H1 (cell line): ENCODE data around the gene LCMT1. TPM values are rescaled to one million over a fixed set of nuclear protein-coding genes. Genes with fewer than 3 reads are reported as not detected.

Source experiments
- CTCF ChIA-PET: fragments of 300-600 bp; sonication (Branson Sonifier 250); formaldehyde crosslinking; loops from one replicate; lab custom pipeline; 2021; ENCODE audit not compliant: partially characterized antibody; lab: Charles Lee
- POLR2A ChIA-PET: fragments of 300-600 bp; sonication (Branson Sonifier 250); formaldehyde crosslinking; loops from one replicate; lab custom pipeline; 2021; ENCODE audit warnings: inconsistent platforms; ENCODE audit not compliant: partially characterized antibody; lab: Charles Lee
- DNase-seq, 2 experiments: peaks; one replicate each; pipeline versions ENCODE4 v3.0.0 to v3.0.0-alpha.2; 2010 to 2022; ENCODE audit warnings: low spot score in 2 of 2, low read depth in 1 of 2, mixed read lengths in 1 of 2
- FAIRE-seq: peaks from 2 replicates; lab custom pipeline; 2011; peaks lifted over from hg19 to GRCh38; lab: Jason Lieb, UNC
- H2AFZ ChIP-seq: 2 replicates; pipeline ENCODE4 v1.8.1; 2012; ENCODE audit warnings: low read length, inconsistent platforms
- H2AK5ac ChIP-seq: 2 replicates; pipeline ENCODE4 v1.6.1; 2013; ENCODE audit warnings: low read depth, low read length
- H2BK120ac ChIP-seq: replicated peaks from 2 replicates; pipeline ENCODE3; 2013; ENCODE audit warnings: low read depth, low read length, inconsistent platforms
- H2BK12ac ChIP-seq: 2 replicates; pipeline ENCODE4 v1.6.1; 2013; ENCODE audit warnings: low read depth, low read length
- H2BK15ac ChIP-seq: 2 replicates; pipeline ENCODE4 v1.6.1; 2013; ENCODE audit warnings: low read length
- H2BK20ac ChIP-seq: 2 replicates; pipeline ENCODE4 v1.6.1; 2013; ENCODE audit warnings: low read length
- H2BK5ac ChIP-seq: 2 replicates; pipeline ENCODE4 v1.6.1; 2013; ENCODE audit warnings: low read depth, low read length
- H3K14ac ChIP-seq: 2 replicates; pipeline ENCODE4 v1.6.1; 2013; ENCODE audit warnings: inconsistent platforms; ENCODE audit not compliant: insufficient read length
- H3K18ac ChIP-seq: 2 replicates; pipeline ENCODE4 v1.6.1; 2013; ENCODE audit warnings: low read length; ENCODE audit errors: extremely low read depth
- H3K23ac ChIP-seq: 2 replicates; pipeline ENCODE4 v1.6.1; 2013; ENCODE audit warnings: inconsistent platforms; ENCODE audit not compliant: insufficient read length
- H3K23me2 ChIP-seq: 2 replicates; pipeline ENCODE4 v1.6.1; 2013; ENCODE audit warnings: low read depth, low read length
- H3K27ac ChIP-seq: 2 replicates; pipeline ENCODE4 v1.6.1; 2011; ENCODE audit warnings: low read depth, low read length, inconsistent platforms
- H3K27me3 ChIP-seq, 4 experiments: replicated peaks in 1 of 4; 1 replicate in 1 of 4; 2 replicates in 3 of 4; pipeline versions ENCODE4 v1.6.1 to v1.8.1; 2011 to 2013; ENCODE audit warnings: low read length in 3 of 4, mild to moderate bottlenecking in 3 of 4, inconsistent platforms in 2 of 4, mixed read lengths in 2 of 4, moderate library complexity in 1 of 4; ENCODE audit not compliant: control insufficient read depth in 3 of 4, insufficient read depth in 3 of 4; ENCODE audit errors: extremely low read depth in 1 of 4
- H3K36me3 ChIP-seq, 4 experiments: 2 replicates each; pipeline versions ENCODE4 v1.6.1 to v1.8.1; 2011 to 2013; ENCODE audit warnings: mild to moderate bottlenecking in 4 of 4, low read length in 3 of 4, moderate library complexity in 2 of 4, control low read depth in 1 of 4, inconsistent platforms in 1 of 4; ENCODE audit not compliant: insufficient read depth in 4 of 4, control insufficient read depth in 2 of 4
- H3K4ac ChIP-seq: replicated peaks from 2 replicates; pipeline ENCODE3; 2013; ENCODE audit warnings: low read length, low read depth, mixed read lengths, inconsistent platforms; ENCODE audit not compliant: insufficient read length
- H3K4me1 ChIP-seq, 4 experiments: replicated peaks in 1 of 4; 1 replicate in 1 of 4; 2 replicates in 3 of 4; pipeline versions ENCODE4 v1.6.1 to v1.8.1; 2011 to 2013; ENCODE audit warnings: low read length in 3 of 4, inconsistent platforms in 2 of 4, mixed read lengths in 1 of 4; ENCODE audit not compliant: insufficient read depth in 4 of 4, control insufficient read depth in 3 of 4
- H3K4me2 ChIP-seq, 2 experiments: 2 replicates each; pipeline versions ENCODE4 v1.6.1 to v1.8.1; 2011 to 2013; ENCODE audit warnings: low read depth in 2 of 2, low read length in 2 of 2, control low read depth in 1 of 2, inconsistent platforms in 1 of 2, mild to moderate bottlenecking in 1 of 2; ENCODE audit not compliant: insufficient read depth in 1 of 2
- H3K4me3 ChIP-seq, 4 experiments: fragments of 200-600, 300-600 bp in 1 of 4; sonication (generic), shearing (Covaris generic), sonication (Bioruptor Twin) in 1 of 4; 2 replicates each; pipeline versions ENCODE4 v1.5.1 to v1.8.1; 2011 to 2016; ENCODE audit warnings: low read length in 4 of 4, low read depth in 3 of 4, control low read depth in 2 of 4, inconsistent platforms in 2 of 4, mild to moderate bottlenecking in 2 of 4, mixed read lengths in 1 of 4, moderate library complexity in 1 of 4; ENCODE audit not compliant: insufficient read depth in 2 of 4; ENCODE audit errors: extremely low read depth in 1 of 4
- H3K56ac ChIP-seq: replicated peaks from 2 replicates; pipeline ENCODE3; 2013; ENCODE audit warnings: low read depth, mild to moderate bottlenecking, mixed read lengths, low read length, inconsistent platforms; ENCODE audit not compliant: insufficient read length
- H3K79me1 ChIP-seq: 2 replicates; pipeline ENCODE4 v1.6.1; 2013; ENCODE audit warnings: low read depth, low read length, control low read depth
- H3K79me2 ChIP-seq, 2 experiments: 2 replicates each; pipeline versions ENCODE4 v1.6.1 to v1.8.1; 2012 to 2013; ENCODE audit warnings: low read length in 2 of 2, mild to moderate bottlenecking in 2 of 2, inconsistent platforms in 1 of 2; ENCODE audit not compliant: insufficient read depth in 2 of 2, control insufficient read depth in 1 of 2
- H3K9ac ChIP-seq, 4 experiments: replicated peaks in 1 of 4; 1 replicate in 1 of 4; 2 replicates in 3 of 4; pipeline versions ENCODE4 v1.6.1 to v1.8.1; 2011 to 2013; ENCODE audit warnings: low read depth in 3 of 4, low read length in 3 of 4, control low read depth in 2 of 4, mild to moderate bottlenecking in 2 of 4, moderate library complexity in 2 of 4, inconsistent platforms in 1 of 4; ENCODE audit errors: extremely low read depth in 1 of 4
- H3K9me3 ChIP-seq, 2 experiments: 2 replicates each; pipeline versions ENCODE4 v1.6.1 to v1.8.1; 2012 to 2013; ENCODE audit warnings: mild to moderate bottlenecking in 2 of 2, moderate library complexity in 2 of 2, control low read depth in 1 of 2, inconsistent platforms in 1 of 2, low read depth in 1 of 2, low read length in 1 of 2, mixed read lengths in 1 of 2; ENCODE audit not compliant: insufficient read depth in 2 of 2
- H4K20me1 ChIP-seq, 2 experiments: replicated peaks in 1 of 2; 2 replicates each; pipeline versions ENCODE3 to v1.8.1; 2011 to 2013; ENCODE audit warnings: inconsistent platforms in 2 of 2, low read length in 2 of 2, mild to moderate bottlenecking in 1 of 2; ENCODE audit not compliant: insufficient read depth in 2 of 2, control insufficient read depth in 1 of 2
- H4K5ac ChIP-seq: 2 replicates; pipeline ENCODE4 v1.6.1; 2013; ENCODE audit warnings: low read length, low read depth, mixed read lengths, inconsistent platforms; ENCODE audit not compliant: insufficient read length
- H4K8ac ChIP-seq: 2 replicates; pipeline ENCODE4 v1.8.0; 2013; ENCODE audit warnings: mild to moderate bottlenecking, moderate library complexity, low read length, inconsistent platforms; ENCODE audit not compliant: insufficient read depth; ENCODE audit errors: extremely low read depth
- H4K91ac ChIP-seq: replicated peaks from 2 replicates; pipeline ENCODE3; 2013; ENCODE audit warnings: low read length, mixed read lengths, inconsistent platforms; ENCODE audit not compliant: insufficient read length
- BCL11A ChIP-seq, 2 experiments: IDR thresholded peaks; one replicate each; pipeline ENCODE4 v1.6.1; 2011; ENCODE audit warnings: low read depth in 2 of 2, low read length in 2 of 2, mild to moderate bottlenecking in 2 of 2
- POLR2AphosphoS5 ChIP-seq: IDR thresholded peaks from 2 replicates; pipeline ENCODE4 v1.6.1; 2011; ENCODE audit warnings: low read depth, low read length
- POU5F1 ChIP-seq: IDR thresholded peaks from 2 replicates; pipeline ENCODE4 v1.6.1; 2011; ENCODE audit warnings: low read depth, mild to moderate bottlenecking, low read length, moderate library complexity
- ZNF274 ChIP-seq: IDR thresholded peaks from 2 replicates; pipeline ENCODE4 v1.7.0; 2012; ENCODE audit warnings: low read length, borderline replicate concordance; ENCODE audit errors: extremely low read depth
- WGBS, 2 experiments: shearing (Covaris generic) in 1 of 2; methylation state at CpG; one replicate each; pipeline versions ENCODE4 v1.1.6 to v1.1.7; 2013 to 2015; ENCODE audit warnings: low lambda C conversion rate in 2 of 2, mixed read lengths in 2 of 2, inconsistent platforms in 1 of 2, low coverage in 1 of 2, missing lambda C conversion rate in 1 of 2; ENCODE audit not compliant: insufficient replicate concordance in 2 of 2, insufficient coverage in 1 of 2, insufficient read length in 1 of 2; ENCODE audit errors: extremely low coverage in 1 of 2, missing lambda C conversion rate in 1 of 2; 5-methylcytosine and 5-hydroxymethylcytosine counted together
- polyA plus RNA-seq, 7 experiments: library from polyadenylated mRNA; depleted of rRNA in 3 of 7; stranded (reverse) in 5 of 7; unstranded in 2 of 7; fragments of >200 nt in 5 of 7; fragments of 200-250 nt in 2 of 7; gene quantifications; 1 replicate in 5 of 7; 2 replicates in 1 of 7; 4 replicates in 1 of 7; pipeline versions ENCODE4 v1.2.1 to v1.2.3, GENCODE V29; 2011 to 2013; ENCODE audit warnings: missing spikeins in 2 of 7, mixed read lengths in 2 of 7
- total RNA-seq: library from RNA; stranded (reverse); fragmentation: NEBNext Ultra II Directional; extraction: Animal tissue kit (Norgen Biotek cat#: 25700); gene quantifications from 2 replicates; pipeline ENCODE4 v1.2.1, GENCODE V29; 2021

The LCMT1 gene
- total and polyA plus RNA-seq, 2 of the 8 experiments (the other 6 are each of a cell fraction or from before 2014, with no cell fraction given) = 61.0 to 80.8 TPM

DNA sequence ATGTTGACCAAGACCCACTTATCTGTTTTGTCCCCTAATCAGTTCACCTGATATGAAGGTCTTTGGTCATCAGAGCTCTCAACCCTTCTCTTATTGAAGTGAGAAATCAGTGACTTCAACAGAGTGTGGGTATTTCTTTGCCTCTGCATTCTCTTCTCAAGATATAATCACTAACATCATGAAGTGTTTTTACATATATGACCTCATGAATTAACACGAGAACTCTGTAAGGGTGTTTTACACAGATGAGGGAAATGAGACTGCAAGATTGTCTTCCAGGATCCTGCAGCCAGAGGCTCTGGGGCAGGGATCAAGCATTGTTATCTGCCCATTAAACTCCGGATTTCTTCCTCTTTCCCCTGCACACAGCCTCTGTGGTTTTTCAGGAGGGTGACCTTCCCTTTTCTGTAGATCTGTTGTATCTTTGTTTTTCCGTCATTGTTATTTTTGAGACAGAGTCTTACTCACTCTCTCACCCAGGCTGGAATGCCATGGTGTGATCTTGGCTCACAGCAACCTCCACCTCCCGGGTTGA lies 22.7 kb downstream of the LCMT1 start:
- Histone ChIP-seq H3K4ac (no peak overlapping the region), H3K18ac (no peak overlapping the region), H3K56ac (no peak overlapping the region), H2BK20ac (no peak overlapping the region), H3K9ac (no peak overlapping the region), H3K36me3 (peaks cover 2 to 22% (median 12%) of the 10 kb centered on the region in 4 experiments; a peak in 7 of 8 replicates), H3K27ac (no peak overlapping the region), H3K23ac (no peak overlapping the region), H3K79me2 (no peaks in the 10 kb centered on the region), H3K23me2 (no peaks in the 10 kb centered on the region), H4K5ac (no peak overlapping the region), H2AFZ (no peak overlapping the region), H3K4me3 (no peak overlapping the region), H4K20me1 (no peaks in the 10 kb centered on the region), H3K9me3 (no peaks in the 10 kb centered on the region), H3K14ac (no peak overlapping the region), H3K4me1 (no peaks in the 10 kb centered on the region), H3K27me3 (no peaks in the 10 kb centered on the region), H4K91ac (no peak overlapping the region), H2BK5ac (no peak overlapping the region), H3K4me2 (no peak overlapping the region), H4K8ac (no peak overlapping the region), H2AK5ac (no peak overlapping the region), H3K79me1 (no peaks in the 10 kb centered on the region), H2BK12ac (no peak overlapping the region), H2BK120ac (no peak overlapping the region), H2BK15ac (no peak overlapping the region)
- FAIRE-seq (no peak), DNase-seq (no peak)
- 85% methylated on average over 4 of the region's 4 CpGs; no CpG with 5 or more reads in 1 of the 2 experiments for WGBS, 2 experiments
- CTCF ChIA-PET = interaction anchor here (1.9 kb wide), 1 partner anchor 8 kb away, joined by 3 read pairs; no protein-coding TSS in a partner anchor
- TF ChIP-seq ZNF274 = no peak
- TF ChIP-seq POLR2AphosphoS5 = no peak
- TF ChIP-seq BCL11A (IDR thresholded peaks at IDR 0.05; ENCODE audit: low read depth in 2 of 2, low read length in 2 of 2) = no peak
- TF ChIP-seq POU5F1 = no peak
- POLR2A ChIA-PET = interaction anchor here (1.5 kb wide), 1 partner anchor 22 kb away, joined by 3 read pairs; no protein-coding TSS in a partner anchor
